Measurements from ENCODE around the gene NPEPL1.
A peak's percentile ranks its signal among the peaks of the same experiment; 100 is the strongest.

Gene NPEPL1

DNA sequence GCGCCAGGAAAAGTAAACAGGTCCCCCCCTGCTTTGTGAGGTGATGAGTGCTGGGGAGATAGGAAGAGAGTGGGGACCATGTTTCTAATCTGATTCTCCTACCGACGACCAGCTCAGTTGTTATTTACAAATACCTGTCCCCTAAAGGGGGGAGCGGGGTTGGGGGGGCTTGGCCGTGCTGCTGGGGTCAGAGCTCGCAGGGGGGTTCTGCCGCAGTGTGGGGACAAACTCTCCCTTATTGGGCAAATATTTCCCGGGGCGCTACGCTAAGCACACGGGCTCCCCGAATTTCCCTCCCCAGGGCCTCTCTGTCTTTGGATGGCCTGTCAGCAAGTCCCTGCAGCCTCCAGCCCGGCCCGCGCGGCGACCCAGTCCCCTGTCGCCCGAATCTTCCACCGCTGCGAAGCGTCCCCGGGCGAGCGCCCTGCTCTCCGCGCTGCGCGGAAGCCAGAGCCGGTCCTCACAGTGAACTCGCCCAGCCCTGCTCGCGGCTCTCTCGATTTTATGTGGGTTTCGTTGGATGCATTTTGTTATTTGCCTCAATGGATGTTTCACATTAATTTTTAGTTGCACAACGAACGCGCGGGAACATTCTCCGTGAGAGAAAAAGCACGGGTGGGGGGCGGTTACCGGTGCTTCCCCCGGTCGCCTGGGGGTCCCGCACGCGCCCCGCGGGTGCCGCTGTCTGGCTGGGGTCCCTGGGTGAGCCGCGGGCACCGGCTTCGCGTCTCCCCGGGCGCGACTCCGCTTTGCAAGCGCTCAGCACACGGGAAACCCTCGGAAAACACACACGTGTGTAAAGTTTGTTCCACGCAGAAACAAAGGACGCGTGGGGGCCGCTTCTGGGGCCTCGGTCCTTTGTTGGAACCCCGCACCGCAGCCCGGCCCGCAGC lies 43.1 kb upstream of the NPEPL1 start:
- no peak for DNase-seq (ENCODE audit: low read depth)
- peak overlapping the region; percentile 41 for H3K4me3 ChIP-seq (ENCODE audit: low read length)
- TF ChIP-seq, protein P1, sequence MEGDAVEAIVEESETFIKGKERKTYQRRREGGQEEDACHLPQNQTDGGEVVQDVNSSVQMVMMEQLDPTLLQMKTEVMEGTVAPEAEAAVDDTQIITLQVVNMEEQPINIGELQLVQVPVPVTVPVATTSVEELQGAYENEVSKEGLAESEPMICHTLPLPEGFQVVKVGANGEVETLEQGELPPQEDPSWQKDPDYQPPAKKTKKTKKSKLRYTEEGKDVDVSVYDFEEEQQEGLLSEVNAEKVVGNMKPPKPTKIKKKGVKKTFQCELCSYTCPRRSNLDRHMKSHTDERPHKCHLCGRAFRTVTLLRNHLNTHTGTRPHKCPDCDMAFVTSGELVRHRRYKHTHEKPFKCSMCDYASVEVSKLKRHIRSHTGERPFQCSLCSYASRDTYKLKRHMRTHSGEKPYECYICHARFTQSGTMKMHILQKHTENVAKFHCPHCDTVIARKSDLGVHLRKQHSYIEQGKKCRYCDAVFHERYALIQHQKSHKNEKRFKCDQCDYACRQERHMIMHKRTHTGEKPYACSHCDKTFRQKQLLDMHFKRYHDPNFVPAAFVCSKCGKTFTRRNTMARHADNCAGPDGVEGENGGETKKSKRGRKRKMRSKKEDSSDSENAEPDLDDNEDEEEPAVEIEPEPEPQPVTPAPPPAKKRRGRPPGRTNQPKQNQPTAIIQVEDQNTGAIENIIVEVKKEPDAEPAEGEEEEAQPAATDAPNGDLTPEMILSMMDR (conservative IDR thresholded peaks at IDR 0.05; ENCODE audit: low read length) = no peak

DNA sequence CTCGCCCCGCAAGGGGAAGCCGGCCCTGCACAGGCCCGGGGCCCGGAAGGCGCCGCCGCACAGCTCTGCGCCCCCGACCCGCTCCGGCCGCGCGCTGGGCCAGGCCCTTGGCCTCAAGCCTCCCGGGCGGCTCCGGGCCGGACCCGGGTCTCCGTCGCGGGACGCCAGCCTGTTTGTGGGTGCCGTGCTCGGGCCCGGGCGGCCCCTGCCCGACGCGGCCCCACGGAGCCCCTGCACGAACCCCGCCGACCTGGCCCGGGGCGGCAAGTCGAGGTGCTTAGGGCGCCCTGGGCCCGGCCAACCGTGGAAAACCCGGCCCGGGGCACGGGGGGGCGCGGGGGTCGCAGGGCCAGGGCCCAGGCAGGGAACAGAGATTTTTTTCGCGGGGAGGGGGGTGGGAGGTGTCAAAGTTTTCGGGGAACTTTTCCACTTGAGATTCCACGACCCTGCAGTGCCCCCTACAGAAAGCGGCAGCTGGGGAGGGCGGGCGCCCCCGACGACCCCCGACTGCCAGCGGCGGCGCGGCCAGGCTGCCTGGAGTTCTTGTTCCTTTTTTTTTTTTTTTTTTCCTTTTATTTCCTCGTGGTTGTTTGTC lies 42.3 kb upstream of the NPEPL1 start:
- DNase-seq (ENCODE audit: low read depth) = no peak
- peak overlapping the region; percentile 99 for H3K4me3 ChIP-seq (ENCODE audit: low read length)
- TF ChIP-seq, protein P1 (conservative IDR thresholded peaks at IDR 0.05; ENCODE audit: low read length) = no peak

DNA sequence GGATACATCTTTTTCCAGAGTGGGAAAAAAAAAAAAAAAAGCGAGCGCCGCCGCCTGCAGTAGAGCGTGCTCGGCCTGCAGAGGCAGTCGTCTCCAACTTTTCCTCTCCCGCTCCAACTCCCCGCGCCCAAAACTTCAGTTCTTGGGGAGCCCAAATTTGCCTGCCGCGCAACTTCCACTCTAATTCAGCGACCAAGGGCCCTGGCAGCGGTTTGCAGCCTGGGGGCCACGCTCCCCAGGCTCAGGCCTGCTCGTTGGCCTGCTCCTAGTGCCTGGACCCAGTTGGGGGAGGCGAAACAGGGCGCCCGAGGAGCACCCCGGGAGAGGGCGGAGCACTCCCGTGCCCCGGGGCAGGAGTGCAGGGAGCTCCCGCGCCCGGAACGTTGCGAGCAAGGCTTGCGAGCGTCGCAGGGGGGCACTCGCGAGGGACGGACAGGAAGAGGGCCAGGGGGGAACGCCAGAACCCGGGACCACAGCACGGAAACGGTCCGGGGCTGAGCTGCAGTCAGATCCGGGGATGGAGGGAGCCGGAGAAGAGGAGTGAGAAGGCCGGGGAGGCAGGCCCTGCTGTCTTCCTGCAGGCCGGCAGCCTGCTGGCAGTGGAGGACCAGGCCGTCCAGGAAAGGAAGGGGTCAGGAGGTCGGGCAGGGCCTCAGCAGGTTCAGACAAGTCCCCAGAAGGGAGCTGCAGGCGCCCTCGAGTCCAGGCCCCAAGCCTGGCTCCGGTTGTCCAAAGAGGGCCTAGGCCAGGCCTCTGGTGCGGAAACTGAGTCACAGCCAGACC lies 41.6 kb upstream of the NPEPL1 start, which contains the start of gene STX16:
Gene STX16 (plus strand): TSS at position 508 of the 783 bp plus-strand sequence. CDS start 724 bp downstream, outside the sequence.
- TF ChIP-seq, protein P1 (conservative IDR thresholded peaks at IDR 0.05; ENCODE audit: low read length) = peak; percentile 60
- peak; percentile 94 for DNase-seq (ENCODE audit: low read depth)
- H3K4me3 ChIP-seq (ENCODE audit: low read length) = peak within 1 kb of the TSS; percentile 99

DNA sequence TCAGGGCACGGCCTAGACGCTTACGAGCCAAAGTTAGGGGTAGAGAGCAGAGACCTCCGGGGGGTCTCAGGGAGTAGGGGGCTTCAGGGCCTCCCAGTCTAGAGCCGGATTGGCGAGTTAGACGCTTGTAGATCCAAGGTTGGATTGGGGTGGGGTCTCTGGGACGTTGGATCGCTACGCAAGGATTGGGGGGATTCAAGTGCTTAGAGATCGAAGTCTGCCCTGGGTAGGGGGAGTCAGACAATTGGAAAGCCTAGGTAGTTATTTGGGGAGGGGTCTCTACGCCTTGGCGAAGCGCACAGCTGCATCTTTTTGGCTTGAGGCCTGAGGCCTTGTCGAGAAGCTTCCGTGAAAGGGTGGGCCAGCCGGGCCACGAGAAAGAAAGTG lies 41.0 kb upstream of the NPEPL1 start:
- no peak for DNase-seq (ENCODE audit: low read depth)
- TF ChIP-seq, protein P1 (conservative IDR thresholded peaks at IDR 0.05; ENCODE audit: low read length) = no peak
- peak overlapping the region; percentile 99 for H3K4me3 ChIP-seq (ENCODE audit: low read length)

DNA sequence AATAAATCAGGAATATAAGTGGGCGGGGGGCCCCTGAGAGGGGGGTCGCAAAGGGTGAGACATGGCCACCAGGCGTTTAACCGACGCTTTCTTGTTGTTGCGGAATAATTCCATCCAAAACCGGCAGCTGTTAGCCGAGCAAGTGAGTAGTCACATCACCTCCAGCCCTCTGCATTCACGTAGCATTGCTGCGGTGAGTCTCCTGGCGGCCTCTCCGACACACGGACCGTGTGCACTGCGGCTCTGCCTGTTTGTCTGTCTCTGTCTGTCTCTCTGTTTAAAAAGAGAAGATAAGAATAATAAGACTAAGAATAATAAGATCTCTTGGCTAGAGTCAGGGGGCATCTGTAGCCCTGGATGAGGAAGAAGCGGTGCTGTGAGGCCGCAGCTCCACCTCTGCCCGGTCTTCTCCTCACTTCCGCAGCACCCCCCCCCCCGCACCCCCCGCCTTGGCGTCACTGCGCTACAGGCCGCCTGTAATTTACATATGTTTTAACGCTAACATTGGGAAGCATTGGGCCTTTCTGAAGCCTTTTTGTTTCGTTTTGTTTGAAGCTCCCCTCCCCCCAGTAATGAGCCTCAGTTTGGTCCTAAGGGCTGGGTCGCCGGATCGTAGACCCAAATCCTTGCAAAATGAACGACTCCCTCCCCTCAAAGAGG lies 40.5 kb upstream of the NPEPL1 start:
- TF ChIP-seq, protein P1 (conservative IDR thresholded peaks at IDR 0.05; ENCODE audit: low read length) = peak; percentile 22
- H3K4me3 ChIP-seq (ENCODE audit: low read length) = peak overlapping the region; percentile 99
- DNase-seq (ENCODE audit: low read depth) = peak; percentile 71

DNA sequence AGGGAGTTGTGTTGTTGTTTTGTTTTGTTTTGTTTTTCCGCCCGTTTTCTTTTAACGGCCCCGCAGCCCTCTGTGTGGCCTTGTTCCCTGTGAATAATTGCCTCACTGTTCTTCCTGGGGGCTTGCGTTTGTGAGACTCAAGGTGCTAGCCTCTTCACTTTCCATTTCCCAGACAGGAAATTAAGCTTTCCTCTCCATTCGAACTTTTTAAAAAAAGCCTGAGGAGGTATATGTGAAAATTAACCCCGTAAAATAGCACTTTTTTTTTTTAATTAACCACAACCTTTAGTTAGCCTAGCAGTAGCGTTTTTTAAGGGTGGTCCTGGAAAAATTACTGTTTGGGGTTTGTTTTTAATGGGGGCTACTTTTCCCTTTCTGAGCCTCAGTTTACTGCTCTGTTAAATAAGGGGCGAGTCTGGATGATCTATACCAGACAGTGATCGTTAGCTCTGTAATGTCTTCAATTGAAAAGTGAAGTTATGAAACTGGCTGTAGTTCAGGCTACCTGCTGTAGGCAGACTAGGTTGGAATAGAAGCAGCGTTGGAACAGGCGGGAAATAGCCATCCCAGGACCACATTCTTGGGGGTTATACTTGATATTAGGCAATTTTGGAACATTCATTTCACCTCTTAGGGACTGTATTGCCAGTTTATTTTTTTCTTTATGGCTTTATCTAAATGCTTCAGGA lies 39.9 kb upstream of the NPEPL1 start:
- DNase-seq (ENCODE audit: low read depth) = no peak
- TF ChIP-seq, protein P1 (conservative IDR thresholded peaks at IDR 0.05; ENCODE audit: low read length) = no peak

More for the DNA sequence above, 39.9 kb upstream of the NPEPL1 start:
- H3K4me3 ChIP-seq (ENCODE audit: low read length) = peak overlapping the region; percentile 99

Measured in AG10803 (cell line).